Kidney epithelial cell (primary cell): ENCODE measurements around the gene CLCN4. TPM values are rescaled to one million over a fixed set of nuclear protein-coding genes. Genes with fewer than 3 reads are reported as not detected.

ENCODE experiments used
- DNase-seq: peaks from one replicate; pipeline ENCODE4 v3.0.0-alpha.2; 2010; ENCODE audit warnings: low read depth
- H3K27me3 ChIP-seq: 2 replicates; pipeline ENCODE4 v1.6.0; 2011; ENCODE audit warnings: low read length; ENCODE audit not compliant: control insufficient read depth, insufficient read depth
- H3K36me3 ChIP-seq: 2 replicates; pipeline ENCODE4 v1.5.1; 2011; ENCODE audit warnings: low read length; ENCODE audit not compliant: control insufficient read depth, insufficient read depth
- H3K4me3 ChIP-seq: 2 replicates; pipeline ENCODE4 v1.5.1; 2011; ENCODE audit warnings: low read depth, mild to moderate bottlenecking, control low read depth, low read length
- total RNA-seq: library from RNA; depleted of rRNA; stranded (reverse); fragments of >200 nt; gene quantifications from 2 replicates; pipeline ENCODE4 v1.2.3, GENCODE V29; 2015
- TF ChIP-seq, protein P1 (sequence below): IDR thresholded peaks from 2 replicates; pipeline ENCODE4 v1.5.1; 2011; ENCODE audit warnings: mild to moderate bottlenecking, moderate library complexity, low read length, control low read depth, inconsistent platforms; ENCODE audit not compliant: insufficient read depth, poor library complexity, severe bottlenecking

Gene CLCN4
- total RNA-seq, 1 donor from 2014 or later = 7.3 TPM

DNA sequence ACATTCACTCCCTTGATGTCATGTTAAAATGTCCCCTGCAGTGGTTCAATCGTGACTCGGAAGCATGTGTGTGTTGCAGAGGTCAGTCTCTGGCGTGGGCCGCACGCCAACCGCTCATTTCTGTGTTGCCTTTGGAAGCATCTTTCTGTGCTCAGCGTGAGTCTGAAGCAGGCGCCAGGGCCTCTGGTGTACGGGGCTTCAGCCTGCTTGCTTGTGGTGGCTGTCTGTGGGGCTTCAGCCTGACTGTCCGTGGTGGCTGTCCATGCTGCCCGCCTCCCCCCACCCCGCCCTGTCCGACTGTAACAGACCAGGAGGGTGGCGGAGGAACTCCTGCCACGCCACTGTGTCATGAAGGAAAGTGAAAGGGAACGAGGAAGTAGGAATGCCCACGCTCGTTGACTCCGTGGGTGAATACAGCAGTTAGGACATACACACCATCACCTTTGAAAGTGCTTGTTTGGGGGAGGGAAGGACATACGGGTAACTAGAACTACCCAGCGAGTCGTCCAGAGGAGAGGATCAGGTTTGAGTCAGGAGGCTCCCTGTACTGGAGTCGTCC is 14.7 kb upstream of the CLCN4 start:
- no peak for DNase-seq
- Histone ChIP-seq H3K36me3 (no peaks in the 10 kb centered on the region), H3K4me3 (no peak overlapping the region), H3K27me3 (no peaks in the 10 kb centered on the region)
- TF ChIP-seq, protein P1, sequence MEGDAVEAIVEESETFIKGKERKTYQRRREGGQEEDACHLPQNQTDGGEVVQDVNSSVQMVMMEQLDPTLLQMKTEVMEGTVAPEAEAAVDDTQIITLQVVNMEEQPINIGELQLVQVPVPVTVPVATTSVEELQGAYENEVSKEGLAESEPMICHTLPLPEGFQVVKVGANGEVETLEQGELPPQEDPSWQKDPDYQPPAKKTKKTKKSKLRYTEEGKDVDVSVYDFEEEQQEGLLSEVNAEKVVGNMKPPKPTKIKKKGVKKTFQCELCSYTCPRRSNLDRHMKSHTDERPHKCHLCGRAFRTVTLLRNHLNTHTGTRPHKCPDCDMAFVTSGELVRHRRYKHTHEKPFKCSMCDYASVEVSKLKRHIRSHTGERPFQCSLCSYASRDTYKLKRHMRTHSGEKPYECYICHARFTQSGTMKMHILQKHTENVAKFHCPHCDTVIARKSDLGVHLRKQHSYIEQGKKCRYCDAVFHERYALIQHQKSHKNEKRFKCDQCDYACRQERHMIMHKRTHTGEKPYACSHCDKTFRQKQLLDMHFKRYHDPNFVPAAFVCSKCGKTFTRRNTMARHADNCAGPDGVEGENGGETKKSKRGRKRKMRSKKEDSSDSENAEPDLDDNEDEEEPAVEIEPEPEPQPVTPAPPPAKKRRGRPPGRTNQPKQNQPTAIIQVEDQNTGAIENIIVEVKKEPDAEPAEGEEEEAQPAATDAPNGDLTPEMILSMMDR = no peak

DNA sequence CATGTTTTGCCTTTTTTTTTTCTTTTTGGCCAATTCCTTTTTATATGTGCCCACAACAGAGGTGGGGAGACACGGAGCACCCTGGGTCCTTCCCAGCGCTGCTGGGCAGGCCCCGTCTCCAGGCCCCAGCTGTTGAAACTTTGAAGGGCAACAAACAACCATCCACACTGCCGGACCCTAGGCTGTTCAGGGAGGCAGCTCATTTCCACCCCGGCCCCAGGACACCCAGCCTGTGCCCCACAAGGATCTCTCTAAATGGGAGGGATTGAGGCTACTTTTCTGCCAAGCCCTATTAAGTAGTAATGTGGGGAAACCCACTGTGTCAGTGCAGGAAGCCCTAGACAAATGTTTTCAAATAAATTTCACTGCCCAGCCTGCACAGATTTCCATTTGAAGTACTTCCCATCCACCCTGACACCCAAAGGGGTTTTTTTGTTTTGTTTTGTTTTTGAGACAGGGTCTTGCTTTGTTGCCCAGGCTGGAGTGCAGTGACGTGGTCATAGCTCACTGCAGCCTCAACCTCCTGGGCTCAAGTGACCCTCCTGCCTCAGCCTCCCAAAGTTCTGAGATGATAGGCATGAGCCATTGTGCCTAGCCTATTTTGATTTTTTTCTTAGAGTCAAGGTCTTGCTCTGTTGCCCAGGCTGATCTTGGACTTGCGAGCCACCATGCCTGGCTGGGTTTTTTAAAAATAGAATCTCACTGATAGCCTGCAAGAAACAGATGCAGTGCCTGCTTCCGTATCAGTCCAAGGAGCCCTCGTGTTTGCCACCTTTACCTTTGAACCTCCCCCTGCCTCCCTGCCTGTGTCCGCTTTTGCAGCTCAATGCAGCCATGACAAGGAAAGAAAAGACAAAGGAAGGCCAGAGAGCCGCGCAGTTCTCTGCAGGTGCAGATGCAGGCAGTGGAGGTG is 13.4 kb upstream of the CLCN4 start:
- DNase-seq = no peak
- Histone ChIP-seq H3K4me3 (no peak overlapping the region), H3K27me3 (no peaks in the 10 kb centered on the region), H3K36me3 (no peaks in the 10 kb centered on the region)
- TF ChIP-seq, protein P1 = no peak

DNA sequence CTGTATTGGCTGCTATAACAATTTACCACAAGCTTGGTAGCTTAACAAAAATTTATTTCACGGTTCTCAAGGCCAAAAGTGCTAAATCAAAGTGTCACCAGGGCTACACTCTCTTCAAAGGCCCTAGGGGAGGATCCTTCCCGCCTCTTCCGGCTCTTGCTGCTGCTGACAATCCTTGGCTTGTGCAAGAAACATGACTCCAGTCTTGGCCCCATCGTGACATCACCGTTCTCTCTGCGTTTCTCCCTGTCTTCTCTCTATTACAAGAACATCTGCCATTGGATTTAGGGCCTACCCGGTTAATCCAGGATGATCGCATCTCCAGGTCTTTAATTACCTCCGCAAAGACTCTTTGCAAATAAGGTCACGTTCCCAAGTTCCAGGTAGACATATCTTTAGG is 10.4 kb upstream of the CLCN4 start:
- TF ChIP-seq, protein P1 = no peak
- H3K36me3 ChIP-seq = no peaks in the 10 kb centered on the region
- H3K27me3 ChIP-seq = no peaks in the 10 kb centered on the region
- DNase-seq = no peak
- H3K4me3 ChIP-seq = no peak overlapping the region

DNA sequence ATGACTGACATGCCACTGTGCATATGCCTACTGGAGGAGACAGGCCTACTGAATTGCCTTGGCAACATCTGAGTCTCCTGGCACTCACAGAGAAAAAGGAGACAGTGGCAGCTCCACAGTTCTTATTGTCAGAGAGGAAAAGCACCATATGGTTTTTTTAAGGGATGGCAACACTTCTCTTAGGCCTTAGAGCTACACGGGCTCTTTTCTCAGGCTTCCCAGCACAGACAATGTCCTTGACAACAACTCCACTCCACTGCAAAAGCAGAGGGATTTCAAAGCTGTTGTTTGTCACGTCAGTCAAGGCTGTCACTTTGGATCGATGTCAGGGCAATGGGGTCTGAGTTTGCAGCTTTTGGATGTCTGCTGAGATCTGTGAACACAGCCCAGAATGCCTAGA is 4.7 kb upstream of the CLCN4 start:
- TF ChIP-seq, protein P1 = no peak
- no peaks in the 10 kb centered on the region for H3K27me3 ChIP-seq
- no peak for DNase-seq
- H3K4me3 ChIP-seq = no peak overlapping the region
- H3K36me3 ChIP-seq = no peaks in the 10 kb centered on the region

DNA sequence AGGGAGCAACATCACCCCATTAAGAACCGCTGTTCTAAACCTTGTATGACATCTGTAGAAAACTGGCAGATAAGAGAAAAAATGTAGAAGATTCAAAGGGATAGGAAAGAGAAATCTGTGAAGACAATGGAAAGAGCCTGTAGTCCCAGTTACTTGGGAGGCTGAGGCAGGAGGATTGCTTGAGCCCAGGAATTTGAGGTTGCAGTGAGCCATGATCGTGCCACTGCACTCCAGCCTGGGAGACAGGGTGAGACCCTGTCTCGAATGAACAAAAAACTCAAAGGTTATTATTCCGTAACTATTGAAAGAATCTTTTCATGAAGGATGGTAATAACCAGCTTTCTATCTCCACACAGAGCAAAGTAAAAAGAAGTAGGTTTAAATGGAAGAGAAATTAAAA is 1.6 kb upstream of the CLCN4 start:
- Histone ChIP-seq H3K36me3 (no peaks in the 10 kb centered on the region), H3K4me3 (no peak overlapping the region), H3K27me3 (no peaks in the 10 kb centered on the region)
- DNase-seq = no peak
- TF ChIP-seq, protein P1 = no peak

DNA sequence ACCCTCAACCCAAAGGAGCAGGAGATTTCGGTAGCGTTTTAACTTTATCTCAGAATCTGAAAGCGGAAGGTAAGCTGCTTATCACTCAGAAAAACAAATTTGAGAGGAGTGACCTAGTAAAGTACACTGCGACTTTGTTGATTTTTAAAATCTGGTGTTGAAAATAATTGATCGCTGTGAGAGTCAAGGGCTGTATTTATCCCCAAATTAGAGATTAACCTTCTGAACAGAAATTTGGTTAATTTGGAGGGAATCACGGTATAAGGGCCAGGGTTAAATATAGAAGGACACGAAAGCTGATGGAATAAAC is 212 bp downstream of the CLCN4 start:
- TF ChIP-seq, protein P1 = no peak
- DNase-seq = no peak
- no peak overlapping the region for H3K4me3 ChIP-seq
- no peaks in the 10 kb centered on the region for H3K36me3 ChIP-seq
- no peaks in the 10 kb centered on the region for H3K27me3 ChIP-seq
